SH-SY5Y (cell line): ENCODE measurements around the gene MYO7B.

ENCODE experiments used
- GATA2 ChIP-seq: IDR thresholded peaks from 2 replicates; pipeline ENCODE4 v1.6.1; 2011; ENCODE audit warnings: mild to moderate bottlenecking, low read depth, low read length
- GATA3 ChIP-seq: IDR thresholded peaks from 2 replicates; pipeline ENCODE4 v1.6.1; 2011; ENCODE audit warnings: low read depth, mild to moderate bottlenecking, low read length, moderate library complexity

Gene MYO7B

DNA sequence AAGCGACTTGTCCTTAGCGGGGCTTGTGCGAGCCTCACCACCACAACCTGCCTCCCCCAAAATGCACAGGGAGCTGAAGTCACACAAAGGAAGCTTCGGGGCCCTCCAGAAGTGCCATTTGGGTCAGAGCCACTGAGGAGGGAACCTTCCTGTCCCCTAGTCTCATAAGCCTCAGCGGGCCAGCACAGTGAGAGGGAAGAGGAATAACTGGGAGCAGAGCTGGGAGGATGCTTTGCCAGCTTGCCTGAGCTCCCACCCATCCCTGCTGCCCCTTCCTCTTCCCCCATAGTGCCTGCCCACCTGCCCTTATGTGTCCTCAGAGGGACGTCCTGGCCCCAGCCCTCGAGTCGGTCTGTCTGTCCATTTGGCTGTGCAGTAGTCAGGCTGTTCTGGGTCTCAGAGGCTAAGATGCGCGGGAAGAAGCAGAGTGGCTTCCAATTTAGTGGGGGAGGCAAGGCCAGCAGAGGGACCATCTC is 58.7 kb downstream of the MYO7B start:
- TF ChIP-seq GATA3 (no peak), GATA2 (no peak)

DNA sequence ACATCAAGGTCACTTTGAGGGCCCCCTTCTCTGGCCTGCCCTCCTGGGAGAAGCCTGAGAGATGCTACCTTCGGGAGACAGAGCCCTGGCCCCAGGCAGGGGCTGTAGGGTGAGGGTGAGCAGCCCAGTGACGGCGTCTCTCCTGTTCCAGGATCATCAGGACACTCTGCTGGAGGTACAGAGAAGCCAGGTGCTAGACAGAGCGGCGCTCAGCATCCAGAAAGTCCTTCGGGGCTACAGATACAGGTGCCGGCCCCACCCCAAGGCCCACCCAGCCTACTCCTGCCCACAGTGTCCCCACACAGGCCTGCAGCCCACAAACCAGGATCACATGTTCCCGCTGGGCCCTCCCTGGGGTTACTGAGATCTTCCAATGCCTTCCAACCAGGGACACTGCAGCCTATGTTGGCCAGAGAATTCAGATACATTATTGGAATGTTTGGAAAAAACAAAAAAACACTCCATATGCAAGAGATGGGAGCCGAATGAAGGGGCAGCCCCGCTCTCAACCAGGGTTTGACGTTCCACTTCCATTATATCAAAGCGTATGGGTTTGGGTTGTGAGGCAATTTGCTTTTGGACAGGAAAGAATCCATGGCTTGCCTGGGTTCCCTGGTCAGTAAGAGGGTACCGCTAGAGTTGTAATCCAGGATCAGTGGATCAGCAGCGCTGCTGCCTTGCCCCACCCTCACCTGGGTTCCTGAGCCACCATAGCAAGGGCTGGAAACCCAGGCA is 61.0 kb downstream of the MYO7B start:
- TF ChIP-seq GATA2 (no peak), GATA3 (no peak)

DNA sequence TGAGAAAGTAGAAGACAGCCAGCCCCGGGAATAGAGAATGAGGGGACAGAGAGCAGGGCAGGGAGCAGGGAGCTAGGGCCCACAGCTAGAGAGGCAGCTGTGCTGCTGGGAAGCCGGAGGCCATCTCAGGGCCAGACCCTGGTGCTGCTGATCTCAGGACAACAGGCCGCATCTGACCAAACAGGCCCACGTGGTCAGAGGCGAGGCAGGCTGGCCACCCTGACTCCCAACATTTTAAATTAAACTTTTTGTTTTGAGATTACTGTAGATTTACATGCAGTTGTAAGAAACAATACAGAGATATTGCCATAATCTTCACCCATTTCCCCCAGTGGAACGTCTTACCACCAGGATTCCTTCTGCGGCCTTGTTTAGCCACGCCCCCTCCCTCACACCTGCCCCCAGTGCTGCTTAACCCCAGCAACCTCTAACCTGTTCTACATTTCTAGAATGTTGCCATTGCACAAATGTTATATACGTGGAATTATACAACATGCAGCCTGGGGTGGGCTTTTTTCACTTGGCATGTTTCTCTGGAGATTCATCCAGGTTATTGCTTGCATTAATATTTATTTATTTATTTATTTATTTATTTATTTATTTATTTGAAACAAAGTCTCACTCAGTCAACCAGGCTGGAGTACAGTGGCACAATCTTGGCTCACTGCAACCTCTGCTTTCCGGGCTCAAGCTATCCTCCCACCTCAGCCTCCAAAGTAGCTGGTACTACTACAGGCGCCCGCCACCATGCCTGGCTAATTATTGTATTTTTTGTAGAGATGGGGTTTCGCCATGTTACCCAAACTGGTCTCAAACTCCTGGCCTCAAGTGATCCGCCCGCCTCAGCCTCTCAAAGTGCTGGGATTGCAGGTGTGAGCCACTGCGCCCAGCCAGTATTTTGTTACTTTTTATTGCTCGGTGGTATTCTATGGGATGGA is 61.8 kb downstream of the MYO7B start:
- TF ChIP-seq GATA3 (no peak), GATA2 (no peak)

DNA sequence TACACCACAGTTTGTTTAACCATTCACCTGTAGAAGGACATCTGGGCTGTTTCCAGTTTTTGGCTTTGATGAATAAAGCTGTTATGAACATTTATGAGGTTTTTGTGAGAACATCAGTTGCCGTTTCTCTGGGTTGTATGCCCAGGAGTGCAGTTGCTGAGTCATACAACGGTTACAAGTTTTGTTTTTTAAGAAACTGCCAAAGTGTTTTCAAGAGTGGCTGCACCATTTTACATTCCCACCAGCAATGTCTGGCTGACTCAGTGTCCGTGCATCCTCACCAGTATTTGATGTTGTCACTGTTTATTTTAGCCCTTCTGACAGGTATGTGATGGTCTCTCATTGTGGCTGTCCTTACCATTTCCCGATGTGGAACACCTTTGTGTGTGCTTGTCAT is 62.5 kb downstream of the MYO7B start:
- no peak for TF ChIP-seq GATA3
- no peak for TF ChIP-seq GATA2

DNA sequence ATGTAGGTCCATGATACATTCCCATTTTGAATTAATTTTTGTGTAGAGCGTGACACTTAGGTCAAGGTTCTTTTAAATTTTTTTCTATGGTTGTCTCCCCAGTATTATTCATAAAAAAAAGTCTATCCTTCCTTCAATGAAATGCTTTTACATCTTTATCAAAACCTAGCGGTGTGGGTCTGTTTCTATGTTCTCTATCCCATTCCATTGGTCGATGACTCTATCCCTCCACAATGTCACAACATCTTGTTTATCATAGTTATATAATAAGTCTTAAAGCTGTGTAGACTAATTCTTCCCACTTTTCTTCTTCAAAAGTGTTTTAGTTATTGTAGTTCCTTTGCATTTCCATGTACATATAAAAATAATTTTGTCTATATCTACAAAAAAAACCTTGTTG is 63.2 kb downstream of the MYO7B start:
- TF ChIP-seq GATA3 (no peak), GATA2 (no peak)

DNA sequence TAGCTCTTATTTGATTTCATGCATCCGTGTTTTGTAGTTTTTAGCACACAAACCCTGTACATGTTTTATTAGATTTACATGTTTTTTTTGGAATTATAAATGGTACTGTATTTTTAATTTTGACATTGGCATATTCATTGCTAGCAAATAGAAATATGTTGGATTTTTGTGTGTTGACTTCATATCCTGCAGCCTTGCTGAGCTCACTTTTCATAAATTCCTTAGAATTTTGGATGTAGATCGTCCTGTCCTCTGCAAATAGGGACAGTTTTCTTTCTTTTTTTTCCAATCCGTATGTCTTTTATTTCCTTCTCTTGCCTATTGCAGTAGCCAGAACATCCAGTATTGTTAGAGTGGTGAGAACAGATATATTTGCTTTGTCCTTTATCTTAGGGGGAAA is 63.7 kb downstream of the MYO7B start:
- TF ChIP-seq GATA3 (no peak), GATA2 (no peak)

DNA sequence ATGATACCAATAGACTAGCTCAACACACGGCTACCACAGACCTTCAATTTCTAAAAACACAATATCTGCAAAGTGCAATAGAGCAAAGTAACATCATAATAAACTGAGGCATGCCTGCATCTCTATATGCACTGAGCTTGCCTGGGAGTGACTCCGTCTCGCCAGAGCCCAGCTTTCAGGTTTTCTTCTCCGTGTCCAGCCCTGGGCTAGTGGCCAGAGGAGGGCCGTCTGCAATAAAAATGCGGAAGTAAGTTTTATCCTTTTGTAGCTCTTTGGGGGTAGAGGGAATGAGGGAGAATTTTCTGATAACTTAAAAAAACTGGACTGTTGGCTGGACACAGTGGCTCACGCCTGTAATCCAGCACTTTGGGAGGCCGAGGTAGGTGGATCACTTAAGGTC is 69.5 kb downstream of the MYO7B start:
- TF ChIP-seq GATA2 = no peak
- no peak for TF ChIP-seq GATA3

DNA sequence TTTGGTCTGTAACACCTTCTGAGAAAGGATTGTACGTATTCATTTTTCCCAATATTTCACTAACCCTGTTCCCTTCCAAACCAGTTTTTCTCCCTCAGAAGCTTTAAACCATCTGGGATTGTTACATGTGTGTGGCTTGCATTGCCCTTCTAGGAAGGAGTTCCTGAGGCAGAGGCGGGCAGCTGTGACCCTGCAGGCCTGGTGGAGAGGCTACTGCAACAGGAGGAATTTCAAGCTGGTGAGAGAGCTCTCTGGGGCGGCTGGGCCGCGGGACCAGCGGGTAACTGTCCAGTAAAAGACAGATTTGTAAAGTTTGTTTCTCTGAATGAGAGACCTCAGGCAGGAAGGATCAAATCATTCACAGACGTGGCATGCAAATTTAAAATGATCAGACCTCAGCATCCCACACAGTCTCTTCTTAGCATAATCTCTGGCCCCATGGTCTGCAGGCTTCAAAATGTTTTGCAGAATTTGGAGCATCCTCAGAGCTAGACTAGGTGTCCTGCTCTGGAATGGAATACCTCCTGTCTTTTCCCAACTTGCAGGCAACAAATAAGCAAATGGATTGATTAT is 70.3 kb downstream of the MYO7B start:
- no peak for TF ChIP-seq GATA2
- no peak for TF ChIP-seq GATA3

DNA sequence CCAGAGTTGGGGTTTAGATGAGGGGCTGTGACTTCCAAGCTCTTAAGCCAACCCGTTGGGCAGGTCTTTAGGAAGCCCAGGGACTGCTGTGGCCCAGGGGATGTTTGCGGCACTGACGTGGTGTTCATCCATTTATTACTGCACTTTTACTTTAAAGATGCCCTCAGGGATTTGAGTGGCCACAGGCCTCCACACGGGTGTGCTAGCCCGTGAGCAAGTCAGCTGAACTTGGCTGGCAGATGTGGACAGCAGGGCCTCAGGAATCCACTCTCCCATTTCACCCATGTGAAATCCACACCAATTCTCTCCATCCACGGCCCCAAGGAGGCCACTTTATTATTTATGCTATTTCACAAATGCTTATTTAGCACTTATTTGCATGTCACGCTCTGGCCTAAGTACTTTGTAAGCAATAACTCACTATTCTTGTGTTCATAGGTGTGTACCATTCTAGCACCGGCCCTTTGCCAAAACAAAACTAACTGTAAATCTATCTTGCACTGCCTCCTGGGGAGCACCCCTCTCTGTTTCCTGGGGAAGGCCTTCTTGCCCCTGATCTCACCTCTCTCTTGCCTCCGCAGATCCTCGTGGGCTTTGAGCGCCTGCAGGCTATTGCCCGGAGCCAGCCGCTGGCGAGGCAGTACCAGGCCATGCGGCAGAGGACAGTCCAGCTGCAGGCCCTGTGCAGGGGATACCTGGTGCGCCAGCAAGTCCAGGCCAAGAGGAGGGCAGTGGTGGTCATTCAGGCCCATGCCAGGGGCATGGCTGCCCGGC is 71.3 kb downstream of the MYO7B start:
- TF ChIP-seq GATA2 (no peak), GATA3 (no peak)

DNA sequence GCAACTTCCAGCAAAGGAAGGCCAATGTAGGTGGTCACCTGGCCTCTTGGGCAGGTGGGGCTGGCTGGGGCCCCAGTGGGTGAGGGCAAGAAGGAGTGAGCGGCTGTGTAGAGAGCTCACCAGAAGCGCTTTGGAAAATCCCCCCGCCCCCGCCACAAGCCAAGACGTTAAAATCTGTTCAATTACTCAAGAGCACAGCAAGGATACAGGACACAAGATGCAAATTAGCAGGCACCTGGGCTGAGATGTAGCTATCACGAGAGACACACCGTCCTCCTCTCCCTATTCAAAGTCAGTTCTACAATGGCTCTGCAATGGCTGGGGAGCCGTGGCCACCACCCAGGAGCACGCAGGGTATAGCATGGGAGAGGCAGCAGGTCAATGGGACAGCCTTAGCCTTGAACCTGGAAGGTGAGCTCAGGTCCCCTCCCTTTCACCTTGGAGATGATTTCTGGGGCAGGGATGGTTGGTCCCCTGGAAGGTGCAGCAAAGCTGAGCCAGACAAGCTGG is 72.0 kb downstream of the MYO7B start:
- TF ChIP-seq GATA3 (no peak), GATA2 (no peak)

DNA sequence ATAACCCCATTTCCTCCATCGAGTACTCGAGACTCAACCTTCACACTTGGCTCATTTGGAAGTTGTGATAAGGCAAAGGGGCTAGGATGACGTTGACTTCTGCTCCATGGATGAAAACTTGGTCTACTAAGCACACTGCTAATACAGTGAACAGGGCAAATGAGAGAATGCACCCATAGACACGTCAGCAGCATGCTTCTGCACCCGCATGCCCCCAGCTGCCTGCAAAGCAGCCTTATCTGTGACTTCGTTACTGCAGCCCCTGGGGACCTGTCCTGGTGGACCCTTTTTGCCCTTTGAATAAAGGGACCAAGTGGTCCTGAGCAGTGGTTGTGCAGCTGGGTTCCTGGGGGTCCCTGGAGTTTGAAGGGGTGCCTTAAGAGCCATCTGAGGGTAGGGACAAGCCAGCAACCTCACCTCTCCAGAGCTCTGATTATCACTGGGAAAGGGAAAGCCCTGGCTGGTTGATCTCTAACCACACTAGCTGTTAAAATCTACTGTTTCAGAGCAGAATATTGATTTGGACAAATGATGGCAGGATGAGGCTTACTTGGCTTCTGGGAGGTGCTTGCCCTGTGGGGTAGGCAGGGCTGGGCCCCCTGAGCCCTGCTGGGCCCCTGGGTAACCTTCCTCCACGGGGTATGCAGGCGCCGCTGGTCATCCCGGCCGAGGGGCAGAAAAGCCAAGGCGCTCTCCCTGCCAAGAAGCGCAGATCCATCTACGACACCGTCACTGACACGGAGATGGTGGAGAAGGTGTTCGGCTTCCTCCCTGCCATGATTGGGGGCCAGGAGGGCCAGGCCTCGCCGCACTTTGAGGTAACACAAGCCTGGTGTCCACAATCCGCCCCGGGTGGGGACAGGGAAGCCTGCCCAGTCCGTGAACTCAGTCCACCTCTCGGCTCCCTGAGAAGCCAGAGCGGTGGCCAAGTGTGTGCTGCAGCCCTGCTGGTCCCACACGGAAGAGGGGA is 72.9 kb downstream of the MYO7B start:
- TF ChIP-seq GATA3 (no peak), GATA2 (no peak)

DNA sequence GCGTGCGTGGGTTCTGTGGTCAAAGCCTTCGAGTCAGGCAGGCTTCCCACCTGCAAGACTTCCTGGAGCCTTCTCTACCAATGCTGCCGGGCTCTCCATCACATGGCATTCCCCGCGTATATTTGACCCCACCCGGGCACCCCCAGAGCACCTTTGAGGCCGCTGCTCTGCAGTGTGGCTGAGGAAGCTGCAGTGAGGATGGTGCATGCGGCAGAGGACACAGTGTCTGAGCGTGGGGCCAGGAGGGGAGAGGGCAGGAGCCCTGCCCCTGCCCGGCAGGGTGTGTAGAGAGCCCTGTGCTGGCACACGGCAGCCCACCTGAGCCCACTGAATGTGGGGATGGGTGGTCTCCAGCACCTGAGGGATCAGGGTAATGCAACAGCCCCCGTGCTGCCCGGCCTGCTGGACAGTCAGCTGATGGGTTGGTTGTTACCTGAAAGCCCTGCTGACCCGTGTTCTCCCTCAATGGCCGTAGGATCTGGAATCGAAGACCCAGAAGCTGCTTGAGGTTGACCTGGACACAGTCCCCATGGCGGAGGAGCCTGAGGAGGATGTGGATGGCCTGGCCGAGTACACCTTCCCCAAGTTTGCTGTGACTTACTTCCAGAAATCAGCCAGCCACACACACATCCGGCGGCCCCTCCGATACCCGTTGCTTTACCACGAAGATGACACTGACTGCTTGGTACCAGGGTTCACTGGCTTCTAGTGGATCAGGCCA is 73.7 kb downstream of the MYO7B start:
- TF ChIP-seq GATA3 = no peak
- no peak for TF ChIP-seq GATA2
